Peyer's patch (tissue), 4 donors: ENCODE measurements around the gene GBX1. TPM values are rescaled to one million over a fixed set of nuclear protein-coding genes. Genes with fewer than 3 reads are reported as not detected.

Source experiments
- DNase-seq, 3 donors: peaks; one replicate each; pipeline ENCODE4 v3.0.0-alpha.2; 2017 to 2019
- H3K27ac ChIP-seq, 4 donors: fragments of 200-600 bp; sonication (generic); one replicate each; pipeline ENCODE4 v1.5.1; 2016 to 2019
- H3K27me3 ChIP-seq, 2 donors: fragments of 200-600 bp; sonication (generic); one replicate each; pipeline ENCODE4 v1.5.1; 2019
- H3K36me3 ChIP-seq, 3 donors: fragments of 200-600 bp; sonication (generic); one replicate each; pipeline ENCODE4 v1.5.1; 2016 to 2019
- H3K4me1 ChIP-seq, 4 donors: fragments of 200-600 bp; sonication (generic); one replicate each; pipeline ENCODE4 v1.5.1; 2016 to 2019
- H3K4me3 ChIP-seq, 4 donors: fragments of 200-600 bp; sonication (generic); 1 replicate in 3 of 4; 2 replicates in 1 of 4; pipeline ENCODE4 v1.5.1; 2016 to 2019; ENCODE audit warnings: mild to moderate bottlenecking in 1 of 4
- H3K9me3 ChIP-seq, 4 donors: fragments of 200-600 bp; sonication (generic); one replicate each; pipeline ENCODE4 v1.5.1; 2016 to 2019; ENCODE audit warnings: mild to moderate bottlenecking in 1 of 4
- CTCF ChIP-seq, 6 experiments: fragments of 450-650 bp in 4 of 6; fragments of 200-600 bp in 2 of 6; sonication (generic) in 1 of 6; IDR thresholded peaks; one replicate each; pipeline ENCODE4 v1.5.1; 2017 to 2019; ENCODE audit warnings: antibody characterized with exemption in 6 of 6, mild to moderate bottlenecking in 3 of 6, moderate library complexity in 1 of 6
- POLR2A ChIP-seq, 2 donors: fragments of 450-650 bp; IDR thresholded peaks; one replicate each; pipeline ENCODE4 v1.5.1; 2017; ENCODE audit warnings: antibody characterized with exemption in 2 of 2, mild to moderate bottlenecking in 2 of 2, moderate library complexity in 2 of 2
- total RNA-seq, 4 donors: library from RNA; depleted of rRNA; stranded (reverse); fragments of >200 nt; gene quantifications; one replicate each; pipeline ENCODE4 v1.1.0, GENCODE V29; 2016

The GBX1 gene
- total RNA-seq, 4 donors from 2014 or later: not detected

DNA sequence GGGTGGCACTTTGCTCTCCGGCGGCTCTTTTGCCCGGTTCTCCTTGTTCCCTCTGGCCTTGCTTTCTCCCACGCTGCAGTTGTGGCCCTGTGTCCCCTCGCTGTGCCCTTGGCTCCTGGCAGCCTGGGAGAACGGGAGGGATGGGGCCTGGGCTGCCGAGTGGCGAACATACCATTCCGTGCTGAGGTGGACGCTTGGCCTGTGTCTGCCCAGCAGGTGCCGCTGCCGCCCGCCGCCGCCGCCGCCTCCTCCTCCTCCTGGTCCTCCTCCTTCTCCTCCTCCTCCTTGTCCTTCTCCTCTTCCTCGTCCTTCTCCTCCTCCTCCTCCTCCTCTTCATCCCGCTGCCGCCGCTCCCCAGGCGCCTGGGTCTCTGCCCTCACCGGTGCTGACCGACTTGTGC lies 45.2 kb downstream of the GBX1 start:
- DNase-seq: no peak
- Histone ChIP-seq H3K4me3 (no peak overlapping the region), H3K4me1 (peaks cover 0 to 23% (median 0%) of the 10 kb centered on the region in 4 donors), H3K9me3 (no peaks in the 10 kb centered on the region), H3K27ac (no peak overlapping the region), H3K27me3 (no peaks in the 10 kb centered on the region), H3K36me3 (peaks cover 0 to 68% (median 0%) of the 10 kb centered on the region in 3 donors)
- TF ChIP-seq POLR2A (IDR thresholded peaks at IDR 0.05) (no peak), CTCF (IDR thresholded peaks at IDR 0.05) (no peak)

- Histone ChIP-seq H3K27ac (no peak overlapping the region), H3K36me3 (peaks cover 0 to 73% (median 0%) of the 10 kb centered on the region in 3 donors), H3K4me3 (no peak overlapping the region), H3K4me1 (peaks cover 0 to 18% (median 0%) of the 10 kb centered on the region in 4 donors), H3K9me3 (no peaks in the 10 kb centered on the region), H3K27me3 (no peaks in the 10 kb centered on the region)
- TF ChIP-seq CTCF (IDR thresholded peaks at IDR 0.05): no peak
- no peak for TF ChIP-seq POLR2A (IDR thresholded peaks at IDR 0.05)
- DNase-seq: no peak
These were observed 45.9 kb downstream of the GBX1 start for GRCh38 chr7:151121380-151122170.

GRCh38 chr7:151120896-151121295 lies 46.6 kb downstream of the GBX1 start:
- TF ChIP-seq CTCF (IDR thresholded peaks at IDR 0.05) (no peak), POLR2A (IDR thresholded peaks at IDR 0.05) (no peak)
- Histone ChIP-seq H3K4me1 (peaks cover 0 to 12% (median 0%) of the 10 kb centered on the region in 4 donors), H3K27me3 (no peaks in the 10 kb centered on the region), H3K4me3 (no peak overlapping the region), H3K36me3 (peaks cover 0 to 73% (median 0%) of the 10 kb centered on the region in 3 donors), H3K27ac (no peak overlapping the region), H3K9me3 (no peaks in the 10 kb centered on the region)
- no peak for DNase-seq

GRCh38 chr7:151119902-151120301 lies 47.6 kb downstream of the GBX1 start:
- Histone ChIP-seq H3K4me3 (no peak overlapping the region), H3K4me1 (peaks cover 0 to 8% (median 1%) of the 10 kb centered on the region in 4 donors), H3K27ac (no peak overlapping the region), H3K36me3 (peaks cover 0 to 70% (median 0%) of the 10 kb centered on the region in 3 donors), H3K27me3 (no peaks in the 10 kb centered on the region), H3K9me3 (no peaks in the 10 kb centered on the region)
- TF ChIP-seq CTCF (IDR thresholded peaks at IDR 0.05) (no peak), POLR2A (IDR thresholded peaks at IDR 0.05) (no peak)
- no peak for DNase-seq

DNA sequence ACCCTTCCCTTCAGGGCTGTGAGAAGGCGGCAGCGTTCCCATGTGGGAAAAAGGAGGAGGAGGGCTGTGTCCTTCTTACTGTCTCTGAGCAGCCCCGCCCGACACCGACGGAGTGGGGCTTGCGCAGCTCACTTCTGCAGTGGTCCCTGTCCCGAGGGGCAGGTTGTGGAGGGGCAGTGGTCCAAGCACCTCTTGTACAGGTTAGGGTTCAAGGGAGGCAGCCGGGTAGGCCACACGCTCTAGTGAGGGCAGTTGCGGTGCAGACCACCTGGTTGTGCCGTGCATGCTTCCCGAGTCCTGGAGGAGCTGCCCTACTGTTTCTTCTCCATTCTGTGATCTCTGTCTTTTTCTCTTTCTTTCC lies 48.5 kb downstream of the GBX1 start:
- Histone ChIP-seq H3K27ac (no peak overlapping the region), H3K4me3 (no peak overlapping the region), H3K4me1 (peaks cover 0 to 11% (median 3%) of the 10 kb centered on the region in 4 donors), H3K27me3 (no peaks in the 10 kb centered on the region), H3K9me3 (no peaks in the 10 kb centered on the region), H3K36me3 (peaks cover 0 to 62% (median 0%) of the 10 kb centered on the region in 3 donors)
- no peak for TF ChIP-seq POLR2A (IDR thresholded peaks at IDR 0.05)
- TF ChIP-seq CTCF (IDR thresholded peaks at IDR 0.05): no peak
- DNase-seq: no peak
